ENCODE measurements around the gene SCYGR5. TPM values are rescaled to one million over a fixed set of nuclear protein-coding genes. Genes with fewer than 3 reads are reported as not detected.
"Not testable (repeated sequence)": the region's sequence is repeated elsewhere in the genome, so short reads cannot be mapped to it uniquely, and the experiment has no call there.

Gene SCYGR5
- polyA plus RNA-seq, 1 donor, result not detected

GRCh38 chr2:227673620-227674019 lies 7.0 kb downstream of the SCYGR5 start:
- not testable (repeated sequence) for DNase-seq (ENCODE audit: low read depth)

GRCh38 chr2:227674485-227674884 lies 7.9 kb downstream of the SCYGR5 start:
- no peak for DNase-seq (ENCODE audit: low read depth)

DNA sequence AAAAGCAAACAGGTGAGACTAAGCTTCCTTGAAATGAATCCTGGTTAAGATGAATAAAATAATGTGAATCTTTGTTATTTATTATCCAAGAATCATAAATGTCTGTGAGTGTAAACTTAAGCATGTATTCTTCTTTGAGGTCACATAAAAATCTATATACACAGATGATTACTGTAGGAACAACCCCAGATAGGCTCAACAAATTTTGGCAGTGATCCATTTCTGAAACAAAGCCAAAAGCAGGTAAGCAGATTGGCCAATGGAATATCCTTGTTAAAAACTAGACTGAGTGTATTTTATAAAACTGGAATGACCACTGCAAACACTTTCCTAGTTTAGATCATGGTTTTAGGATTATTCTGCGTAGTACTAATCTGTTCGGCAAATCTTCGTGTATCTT lies 11.3 kb downstream of the SCYGR5 start:
- DNase-seq (ENCODE audit: low read depth), result no peak

DNA sequence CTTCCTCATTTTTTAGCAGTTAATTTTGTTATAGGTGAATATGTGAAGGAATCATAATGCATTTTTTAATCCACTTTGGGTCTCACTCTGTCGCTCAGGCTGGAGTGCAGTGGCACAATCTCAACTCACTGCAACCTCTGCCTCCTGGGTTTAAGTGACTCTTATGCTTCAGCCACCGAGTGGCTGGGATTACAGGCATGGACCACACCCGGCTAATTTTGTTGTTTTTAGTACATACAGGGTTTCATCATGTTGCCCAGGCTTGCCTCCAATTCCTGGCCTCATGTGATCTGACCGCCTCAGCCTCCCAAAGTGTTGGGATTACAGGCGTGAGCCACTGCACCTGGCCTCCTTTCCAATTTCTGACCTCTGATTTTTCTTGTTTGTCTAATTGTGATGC lies 17.7 kb downstream of the SCYGR5 start:
- no peak for DNase-seq (ENCODE audit: low read depth)

DNA sequence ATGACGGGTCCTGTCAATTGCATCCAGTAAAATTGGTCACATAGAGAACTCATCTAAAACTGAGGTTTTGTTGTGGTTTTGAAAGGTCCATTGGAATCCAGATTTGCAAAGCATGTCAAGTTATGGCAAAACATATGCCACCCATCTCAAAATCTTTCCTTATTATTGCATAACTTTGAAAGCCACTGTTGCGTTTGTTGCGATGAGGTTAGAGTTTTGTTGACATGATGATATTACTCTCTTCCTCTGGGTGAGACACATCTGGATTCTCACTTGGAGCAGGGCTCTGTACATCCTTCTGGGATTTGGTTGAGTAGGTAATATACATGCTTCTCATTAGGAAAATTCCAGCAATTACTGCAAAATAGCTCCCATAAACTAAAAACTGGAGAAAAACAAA lies 20.6 kb downstream of the SCYGR5 start:
- no peak for DNase-seq (ENCODE audit: low read depth)

DNA sequence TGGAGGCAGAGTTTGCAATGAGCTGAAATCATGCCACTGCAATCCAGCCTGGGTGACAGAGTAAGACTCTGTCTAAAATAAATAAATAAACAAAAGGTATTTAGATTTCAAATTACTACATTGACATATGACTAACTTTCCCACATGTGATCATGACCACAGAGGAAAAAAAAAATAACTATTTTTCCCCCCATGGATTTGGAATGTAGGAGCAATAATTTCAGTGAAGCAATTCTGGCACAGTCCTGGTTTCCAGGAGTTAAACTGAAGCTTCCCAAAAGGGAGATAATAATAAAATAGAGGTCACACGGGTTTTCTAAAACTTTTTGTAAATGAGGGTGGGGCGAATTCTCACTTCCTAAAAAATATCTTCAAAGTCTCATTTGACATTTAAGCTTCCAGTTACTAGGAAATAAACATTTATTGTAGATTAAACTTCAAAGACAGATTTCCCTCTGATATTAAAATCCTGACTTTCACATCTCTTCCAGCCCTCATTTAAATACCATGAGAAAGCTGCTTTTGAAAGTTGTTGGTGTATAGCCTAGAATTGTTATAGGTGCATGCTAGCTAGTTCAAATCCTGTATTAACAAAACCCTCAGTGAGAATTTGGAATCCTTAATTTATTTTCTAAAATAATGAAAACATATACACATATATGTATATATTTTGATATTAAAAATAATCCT lies 30.5 kb downstream of the SCYGR5 start:
- no peak for DNase-seq (ENCODE audit: low read depth)

- no peak for DNase-seq (ENCODE audit: low read depth)
Measured at GRCh38 chr2:227701556-227701955, 35.0 kb downstream of the SCYGR5 start.

- DNase-seq (ENCODE audit: low read depth), result no peak
Measured at GRCh38 chr2:227703280-227703732, 36.7 kb downstream of the SCYGR5 start.

DNA sequence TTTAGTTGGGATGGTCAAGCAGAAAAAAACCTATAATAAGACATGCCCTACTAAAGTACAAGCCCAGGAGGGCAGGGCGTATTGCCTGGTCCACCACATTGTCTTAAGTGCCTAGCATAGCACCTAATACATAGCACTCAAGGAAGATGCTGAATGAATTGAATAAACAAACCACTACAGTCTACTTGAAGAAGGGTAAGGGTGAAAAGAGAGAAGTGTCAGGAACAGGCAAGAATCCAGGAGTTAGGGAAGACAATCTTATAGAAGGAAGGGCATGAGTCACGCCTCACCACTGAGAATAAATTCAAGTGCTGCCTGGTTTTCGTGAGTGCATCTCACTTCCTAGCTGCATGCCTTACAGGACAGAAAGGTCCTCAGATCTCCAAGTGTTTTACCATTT lies 37.4 kb downstream of the SCYGR5 start:
- no peak for DNase-seq (ENCODE audit: low read depth)

DNA sequence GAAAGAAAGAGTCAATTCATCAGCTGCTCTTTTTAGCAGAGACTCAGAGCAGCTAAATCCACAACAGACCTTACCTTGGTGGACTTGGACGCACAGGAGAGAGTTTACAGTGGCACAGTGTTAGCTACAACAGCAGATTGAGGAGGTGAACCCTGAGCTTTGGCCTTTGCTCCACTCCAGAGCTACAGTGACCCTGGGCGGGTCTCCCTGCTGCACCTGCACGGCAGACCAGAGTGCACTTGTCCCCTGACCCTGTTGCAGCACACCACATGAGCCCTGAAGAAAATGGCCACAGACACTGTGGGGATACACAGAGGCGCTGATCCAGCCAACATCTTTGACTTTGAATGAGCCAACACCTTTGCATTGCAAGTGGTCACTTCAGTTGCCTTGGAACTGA lies 40.3 kb downstream of the SCYGR5 start:
- DNase-seq (ENCODE audit: low read depth), result no peak

DNA sequence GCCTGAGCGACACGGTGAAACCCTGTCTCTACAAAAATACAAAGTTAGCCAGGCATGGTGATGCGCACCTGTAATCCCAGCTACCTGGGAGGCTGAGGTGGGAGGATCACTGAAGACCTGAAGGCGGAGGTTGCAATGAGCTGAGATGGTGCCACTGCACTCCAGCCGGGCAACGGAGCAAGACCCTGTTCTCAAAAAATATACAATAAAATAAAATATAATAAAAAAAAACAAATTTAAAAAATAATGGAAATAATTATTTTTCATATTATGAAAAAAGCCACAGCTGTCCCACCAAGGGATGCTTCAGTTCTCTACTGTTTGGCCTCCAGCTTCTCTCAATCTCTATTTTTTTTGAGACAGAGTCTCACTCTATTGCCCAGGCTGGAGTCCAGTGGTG lies 40.8 kb downstream of the SCYGR5 start:
- DNase-seq (ENCODE audit: low read depth), result no peak

DNA sequence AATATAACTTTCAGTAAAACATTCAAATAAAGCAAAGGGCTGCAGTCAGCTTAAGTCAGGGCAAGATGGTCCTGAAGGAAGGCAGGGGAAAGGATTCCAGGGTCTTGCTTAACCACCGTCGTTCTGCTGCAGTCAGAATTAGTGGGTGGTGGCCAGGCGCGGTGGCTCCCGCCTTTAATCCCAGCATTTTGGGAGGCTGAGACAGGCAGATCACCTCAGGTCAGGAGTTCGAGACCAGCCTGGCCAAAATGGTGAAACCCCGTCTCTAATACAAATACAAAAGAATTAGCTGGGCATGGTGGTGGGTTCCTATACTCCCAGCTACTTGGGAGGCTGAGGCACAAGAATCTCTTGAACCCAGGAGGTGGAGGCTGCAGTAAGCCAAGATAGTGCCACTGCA lies 44.4 kb downstream of the SCYGR5 start:
- no peak for DNase-seq (ENCODE audit: low read depth)

DNA sequence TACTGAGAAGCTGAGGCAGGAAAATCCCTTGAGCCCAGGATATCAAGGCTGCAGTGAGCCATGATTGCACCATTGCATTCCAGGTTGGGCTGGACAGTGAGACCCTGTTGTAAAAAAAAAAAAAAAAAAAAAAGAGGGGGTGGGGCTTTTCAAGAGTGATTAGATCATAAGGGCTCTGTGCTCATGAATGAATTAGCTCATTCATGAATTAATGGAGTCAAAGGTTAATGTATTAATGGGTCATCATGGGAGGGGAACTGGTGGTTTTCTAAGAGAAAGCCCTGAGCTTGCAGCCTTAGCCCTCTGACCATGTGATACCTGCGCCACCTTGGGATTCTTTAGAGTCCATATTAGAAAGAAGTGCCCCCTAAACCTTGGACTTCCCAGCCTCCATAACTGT lies 46.7 kb downstream of the SCYGR5 start:
- DNase-seq (ENCODE audit: low read depth), result no peak

GRCh38 chr2:227716501-227716900 lies 49.9 kb downstream of the SCYGR5 start:
- DNase-seq (ENCODE audit: low read depth), result no peak

Other genes with a start within 250 kb of the SCYGR5 start
- gene AGFG1, start 194.6 kb upstream of the SCYGR5 start, polyA plus RNA-seq (ENCODE audit: insufficient read length), result 47.8 TPM
- not detected for gene SCYGR2, start 67.9 kb upstream of the SCYGR5 start, polyA plus RNA-seq (ENCODE audit: insufficient read length)
- gene SCYGR3, start 52.0 kb upstream of the SCYGR5 start, polyA plus RNA-seq (ENCODE audit: insufficient read length), result not detected
- not detected for gene SCYGR4, start 49.3 kb upstream of the SCYGR5 start, polyA plus RNA-seq (ENCODE audit: insufficient read length)
- gene SLC19A3, start 51.2 kb downstream of the SCYGR5 start, polyA plus RNA-seq (ENCODE audit: insufficient read length), result 0.56 TPM
- gene SCYGR6, start 58.0 kb downstream of the SCYGR5 start, polyA plus RNA-seq (ENCODE audit: insufficient read length), result not detected
- gene SCYGR7, start 61.5 kb downstream of the SCYGR5 start, polyA plus RNA-seq (ENCODE audit: insufficient read length), result not detected
- gene SCYGR8, start 79.1 kb downstream of the SCYGR5 start, polyA plus RNA-seq (ENCODE audit: insufficient read length), result not detected
- gene CCL20, start 147.0 kb downstream of the SCYGR5 start, polyA plus RNA-seq (ENCODE audit: insufficient read length), result 0.49 TPM
- 0.08 TPM for gene DAW1, start 204.8 kb downstream of the SCYGR5 start, polyA plus RNA-seq (ENCODE audit: insufficient read length)